Keratinocyte (primary cell): Measurements from ENCODE around the gene PI4KA. TPM values are rescaled to one million over a fixed set of nuclear protein-coding genes. Genes with fewer than 3 reads are reported as not detected.

Experiments used
- DNase-seq: peaks from one replicate; pipeline ENCODE4 v3.0.0-alpha.2; 2011; ENCODE audit warnings: low read depth, missing footprints, low spot score
- FAIRE-seq: peaks from 2 replicates; lab custom pipeline; 2011; peaks lifted over from hg19 to GRCh38; lab: Jason Lieb, UNC
- H2AFZ ChIP-seq: 2 replicates; pipeline ENCODE4 v1.6.0; 2012; ENCODE audit warnings: low read length, control low read depth, inconsistent platforms; ENCODE audit not compliant: control insufficient read depth
- H3K27ac ChIP-seq: 2 replicates; pipeline ENCODE4 v1.5.1; 2011; ENCODE audit warnings: low read length; ENCODE audit not compliant: control insufficient read depth, insufficient read depth
- H3K27me3 ChIP-seq: 3 replicates; pipeline ENCODE4 v1.6.0; 2011; ENCODE audit warnings: low read length; ENCODE audit not compliant: control insufficient read depth, insufficient read depth; ENCODE audit errors: extremely low read depth
- H3K36me3 ChIP-seq, 2 experiments: 2 replicates in 1 of 2; 3 replicates in 1 of 2; pipeline ENCODE4 v1.5.1; 2011; ENCODE audit warnings: low read length in 2 of 2, mild to moderate bottlenecking in 1 of 2; ENCODE audit not compliant: control insufficient read depth in 2 of 2, insufficient read depth in 2 of 2; ENCODE audit errors: extremely low read depth in 1 of 2
- H3K4me1 ChIP-seq: 3 replicates; pipeline ENCODE4 v1.5.1; 2011; ENCODE audit warnings: low read length; ENCODE audit not compliant: control insufficient read depth, insufficient read depth; ENCODE audit errors: extremely low read depth
- H3K4me2 ChIP-seq: 3 replicates; pipeline ENCODE4 v1.6.0; 2011; ENCODE audit warnings: low read depth, low read length; ENCODE audit not compliant: control insufficient read depth, insufficient read depth; ENCODE audit errors: extremely low read depth
- H3K4me3 ChIP-seq, 3 experiments: fragments of 200-600 bp in 1 of 3; sonication (generic) in 1 of 3; 2 replicates in 2 of 3; 3 replicates in 1 of 3; pipeline ENCODE4 v1.5.1; 2011 to 2016; ENCODE audit warnings: low read length in 3 of 3, mild to moderate bottlenecking in 3 of 3, control low read depth in 2 of 3, inconsistent platforms in 1 of 3, low read depth in 1 of 3, mixed read lengths in 1 of 3, mixed run types in 1 of 3, moderate library complexity in 1 of 3; ENCODE audit not compliant: control insufficient read depth in 2 of 3, insufficient read depth in 2 of 3; ENCODE audit errors: extremely low read depth in 1 of 3
- H3K79me2 ChIP-seq: 2 replicates; pipeline ENCODE4 v1.6.0; 2012; ENCODE audit warnings: low read length; ENCODE audit not compliant: control insufficient read depth, insufficient read depth
- H3K9ac ChIP-seq: 3 replicates; pipeline ENCODE4 v1.6.0; 2011; ENCODE audit warnings: low read length; ENCODE audit not compliant: control insufficient read depth, insufficient read depth; ENCODE audit errors: extremely low read depth
- H3K9me1 ChIP-seq: 3 replicates; pipeline ENCODE4 v1.6.0; 2011; ENCODE audit warnings: low read length; ENCODE audit not compliant: control insufficient read depth, insufficient read depth; ENCODE audit errors: extremely low read depth
- H3K9me3 ChIP-seq: 2 replicates; pipeline ENCODE4 v1.5.1; 2012; ENCODE audit warnings: low read depth, low read length; ENCODE audit not compliant: control insufficient read depth
- H4K20me1 ChIP-seq: 3 replicates; pipeline ENCODE4 v1.6.0; 2011; ENCODE audit warnings: low read length; ENCODE audit not compliant: control insufficient read depth, insufficient read depth; ENCODE audit errors: extremely low read depth
- EZH2 ChIP-seq: IDR thresholded peaks from one replicate; pipeline ENCODE4 v1.6.1; 2012; ENCODE audit warnings: inconsistent platforms, mild to moderate bottlenecking, low read length, moderate library complexity
- dilution Hi-C: fragments of 300-500 bp; cut with MboI; formaldehyde crosslinking; loops from one replicate; pipeline ENCODE4 v1.7.0; 2020; ENCODE audit warnings: low sequenced_read_pairs; ENCODE audit not compliant: extremely low pct_ligation_motif_present
- polyA plus RNA-seq, 5 experiments: library from polyadenylated mRNA; depleted of rRNA in 3 of 5; stranded (reverse) in 3 of 5; stranded (forward) in 1 of 5; unstranded in 1 of 5; fragments of >200 nt; gene quantifications; 1 replicate in 1 of 5; 2 replicates in 3 of 5; 3 replicates in 1 of 5; pipeline versions ENCODE4 v1.2.1 to v1.2.3, GENCODE V29; 2011 to 2012; ENCODE audit warnings: missing spikeins in 2 of 5, low read depth in 1 of 5, low replicate concordance in 1 of 5
- TF ChIP-seq, protein P1 (sequence below), 3 experiments: IDR thresholded peaks in 1 of 3; conservative IDR thresholded peaks in 1 of 3; optimal IDR thresholded peaks in 1 of 3; 2 replicates in 2 of 3; 3 replicates in 1 of 3; pipeline versions ENCODE3 to v1.5.1; 2011; ENCODE audit warnings: low read length in 3 of 3, mild to moderate bottlenecking in 3 of 3, moderate library complexity in 2 of 3, control low read depth in 1 of 3, inconsistent platforms in 1 of 3; ENCODE audit not compliant: insufficient read depth in 2 of 3; ENCODE audit errors: extremely low read depth in 1 of 3

Gene PI4KA
- polyA plus RNA-seq, 1 donor (not counting 4 experiments of a cell fraction or from before 2014, with no cell fraction given) = 13.6 TPM

DNA sequence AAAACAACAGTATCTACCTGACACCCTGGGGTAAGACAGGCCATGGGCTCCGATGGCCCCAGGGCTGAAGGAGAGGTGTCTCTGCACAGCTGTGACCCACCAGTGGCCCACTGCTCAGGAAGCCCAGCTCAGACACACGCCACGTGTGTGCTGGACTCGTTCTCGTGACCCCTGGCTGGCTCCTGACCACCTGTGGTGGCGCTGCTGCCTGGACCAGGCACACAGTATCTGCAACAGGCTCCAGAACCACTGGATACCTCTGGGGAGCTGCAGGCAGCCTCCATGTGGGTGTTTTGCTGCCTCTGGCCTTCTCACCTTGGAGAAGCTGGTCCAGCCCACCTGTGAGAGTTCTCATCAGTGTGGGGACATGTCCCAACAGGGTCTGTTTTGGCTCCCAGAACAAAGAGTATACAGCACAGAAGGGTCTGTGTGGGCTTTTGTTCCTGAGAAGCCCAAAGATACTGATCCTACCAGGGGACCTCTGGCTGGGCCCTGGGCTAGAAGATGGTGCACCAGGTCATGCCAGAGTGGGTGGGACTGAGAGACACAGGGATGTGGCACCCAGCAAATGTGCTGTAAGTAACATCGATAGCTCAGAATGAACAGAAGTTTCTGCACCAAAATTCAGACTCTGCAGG, 106.4 kb downstream of the PI4KA start:
- H3K27ac ChIP-seq = no peak overlapping the region
- no peak overlapping the region for H2AFZ ChIP-seq
- H3K79me2 ChIP-seq = no peaks in the 10 kb centered on the region
- TF ChIP-seq EZH2 = no peak
- TF ChIP-seq, protein P1, sequence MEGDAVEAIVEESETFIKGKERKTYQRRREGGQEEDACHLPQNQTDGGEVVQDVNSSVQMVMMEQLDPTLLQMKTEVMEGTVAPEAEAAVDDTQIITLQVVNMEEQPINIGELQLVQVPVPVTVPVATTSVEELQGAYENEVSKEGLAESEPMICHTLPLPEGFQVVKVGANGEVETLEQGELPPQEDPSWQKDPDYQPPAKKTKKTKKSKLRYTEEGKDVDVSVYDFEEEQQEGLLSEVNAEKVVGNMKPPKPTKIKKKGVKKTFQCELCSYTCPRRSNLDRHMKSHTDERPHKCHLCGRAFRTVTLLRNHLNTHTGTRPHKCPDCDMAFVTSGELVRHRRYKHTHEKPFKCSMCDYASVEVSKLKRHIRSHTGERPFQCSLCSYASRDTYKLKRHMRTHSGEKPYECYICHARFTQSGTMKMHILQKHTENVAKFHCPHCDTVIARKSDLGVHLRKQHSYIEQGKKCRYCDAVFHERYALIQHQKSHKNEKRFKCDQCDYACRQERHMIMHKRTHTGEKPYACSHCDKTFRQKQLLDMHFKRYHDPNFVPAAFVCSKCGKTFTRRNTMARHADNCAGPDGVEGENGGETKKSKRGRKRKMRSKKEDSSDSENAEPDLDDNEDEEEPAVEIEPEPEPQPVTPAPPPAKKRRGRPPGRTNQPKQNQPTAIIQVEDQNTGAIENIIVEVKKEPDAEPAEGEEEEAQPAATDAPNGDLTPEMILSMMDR (optimal IDR thresholded peaks at IDR 0.05 in 1 of 3, IDR thresholded peaks at IDR 0.05 in 1 of 3, conservative IDR thresholded peaks at IDR 0.05 in 1 of 3; ENCODE audit: extremely low read depth in 1 of 3, insufficient read depth in 2 of 3, low read length in 3 of 3) = no peak
- no peak for DNase-seq
- H3K27me3 ChIP-seq = no peaks in the 10 kb centered on the region
- H3K9me3 ChIP-seq = no peaks in the 10 kb centered on the region
- dilution Hi-C loops = no loop called here
- H4K20me1 ChIP-seq = peaks cover 10% of the 10 kb centered on the region
- no peaks in the 10 kb centered on the region for H3K4me1 ChIP-seq
- H3K9me1 ChIP-seq = peaks cover 3% of the 10 kb centered on the region
- H3K4me2 ChIP-seq = no peak overlapping the region
- H3K36me3 ChIP-seq = peaks cover 4% of the 10 kb centered on the region in 2 experiments
- H3K9ac ChIP-seq = no peak overlapping the region
- no peak overlapping the region for H3K4me3 ChIP-seq
- FAIRE-seq = no peak

DNA sequence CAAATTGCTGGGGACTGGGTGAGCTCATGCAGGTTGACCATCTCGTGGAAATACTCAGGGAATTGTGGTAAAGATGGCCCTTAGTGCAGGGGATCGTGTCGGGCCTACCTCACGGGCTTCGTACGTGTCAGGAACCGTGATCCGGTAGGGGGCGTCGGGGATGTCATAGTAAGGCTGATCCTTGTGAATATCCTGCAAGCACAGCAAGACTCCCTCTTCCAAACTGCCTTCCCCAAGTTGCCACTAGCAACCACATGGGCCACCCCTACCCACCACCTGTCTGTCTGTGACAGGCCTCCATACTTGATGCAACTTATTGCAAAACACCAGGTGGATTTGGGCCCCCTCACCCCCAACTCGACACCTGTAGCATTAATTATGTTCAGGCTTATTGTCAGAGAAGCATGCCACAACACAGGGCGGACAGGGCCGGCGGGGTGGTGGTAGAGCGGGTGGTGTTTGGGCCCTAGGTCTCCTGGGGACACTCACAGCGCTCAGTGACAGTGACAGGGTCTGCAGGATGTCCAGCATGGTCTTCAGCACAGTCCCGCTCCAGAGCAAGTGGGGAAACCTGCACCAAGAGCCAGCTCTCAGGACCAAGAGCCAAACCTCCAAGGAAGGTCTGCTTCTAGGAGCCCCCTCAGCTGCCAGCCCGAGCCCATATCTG, 107.3 kb downstream of the PI4KA start:
- H3K27me3 ChIP-seq = no peaks in the 10 kb centered on the region
- peaks cover 3% of the 10 kb centered on the region for H3K9me1 ChIP-seq
- peaks cover 10% of the 10 kb centered on the region for H4K20me1 ChIP-seq
- no peaks in the 10 kb centered on the region for H3K9me3 ChIP-seq
- FAIRE-seq (no peak), DNase-seq (no peak)
- dilution Hi-C loops = no loop called here
- H3K79me2 ChIP-seq = no peaks in the 10 kb centered on the region
- TF ChIP-seq, protein P1 (optimal IDR thresholded peaks at IDR 0.05 in 1 of 3, IDR thresholded peaks at IDR 0.05 in 1 of 3, conservative IDR thresholded peaks at IDR 0.05 in 1 of 3; ENCODE audit: extremely low read depth in 1 of 3, insufficient read depth in 2 of 3, low read length in 3 of 3) = no peak
- no peak for TF ChIP-seq EZH2
- no peak overlapping the region for H3K4me3 ChIP-seq
- no peak overlapping the region for H3K4me2 ChIP-seq
- H3K27ac ChIP-seq = no peak overlapping the region
- H3K36me3 ChIP-seq = peaks cover 4% of the 10 kb centered on the region in 2 experiments
- no peak overlapping the region for H2AFZ ChIP-seq
- H3K4me1 ChIP-seq = no peaks in the 10 kb centered on the region
- H3K9ac ChIP-seq = no peak overlapping the region
